Loucy (cell line): ENCODE measurements around the gene C2CD4C.

Experiments used
- H2AFZ ChIP-seq: fragments of 200-600 bp; sonication (generic); 2 replicates; pipeline ENCODE4 v1.6.0; 2016; ENCODE audit warnings: antibody characterized with exemption, mild to moderate bottlenecking, low read length, moderate library complexity
- H3F3A ChIP-seq: fragments of 200-600 bp; 2 replicates; pipeline ENCODE4 v1.6.0; 2016; ENCODE audit warnings: antibody characterized with exemption, low read depth, mild to moderate bottlenecking
- H3K27me3 ChIP-seq: fragments of 200-600 bp; sonication (generic); 2 replicates; pipeline ENCODE4 v1.6.1; 2014; ENCODE audit warnings: low read length, mild to moderate bottlenecking; ENCODE audit not compliant: insufficient read depth, poor library complexity, severe bottlenecking
- H3K36me3 ChIP-seq: fragments of 200-600 bp; sonication (generic); 2 replicates; pipeline ENCODE4 v1.6.1; 2016; ENCODE audit warnings: low read length; ENCODE audit not compliant: insufficient read depth
- H3K4me1 ChIP-seq: fragments of 200-600 bp; sonication (generic); 2 replicates; pipeline ENCODE4 v1.5.1; 2014; ENCODE audit warnings: low read length, mild to moderate bottlenecking; ENCODE audit not compliant: insufficient read depth, poor library complexity, severe bottlenecking
- H3K4me2 ChIP-seq: fragments of 200-600 bp; sonication (generic); 2 replicates; pipeline ENCODE4 v1.6.0; 2014; ENCODE audit warnings: antibody characterized with exemption, low read length, low read depth, mild to moderate bottlenecking; ENCODE audit not compliant: poor library complexity, severe bottlenecking
- H3K4me3 ChIP-seq: fragments of 200-600 bp; sonication (generic); 2 replicates; pipeline ENCODE4 v1.5.1; 2014; ENCODE audit warnings: low read length, mild to moderate bottlenecking, mixed read lengths; ENCODE audit not compliant: poor library complexity, severe bottlenecking
- H3K79me2 ChIP-seq: fragments of 200-600 bp; sonication (generic); 2 replicates; pipeline ENCODE4 v1.6.1; 2014; ENCODE audit warnings: low read length; ENCODE audit not compliant: insufficient read depth
- H3K9ac ChIP-seq: fragments of 200-600 bp; sonication (generic); 2 replicates; pipeline ENCODE4 v1.6.0; 2014; ENCODE audit warnings: mild to moderate bottlenecking, low read depth, low read length, moderate library complexity; ENCODE audit not compliant: poor library complexity, severe bottlenecking
- H3K9me2 ChIP-seq: fragments of 200-600 bp; sonication (generic); replicated peaks from 2 replicates; pipeline ENCODE4 v1.6.1; 2016; ENCODE audit warnings: low read depth, low read length, mixed read lengths
- H3K9me3 ChIP-seq: fragments of 200-600 bp; sonication (generic); 2 replicates; pipeline ENCODE4 v1.6.1; 2014; ENCODE audit warnings: mild to moderate bottlenecking, antibody characterized with exemption, low read length, low read depth; ENCODE audit not compliant: insufficient read depth
- H4K20me1 ChIP-seq: fragments of 200-600 bp; sonication (generic); 2 replicates; pipeline ENCODE4 v1.6.0; 2014; ENCODE audit warnings: antibody characterized with exemption, low read length, mild to moderate bottlenecking; ENCODE audit not compliant: insufficient read depth, poor library complexity, severe bottlenecking
- CTCF ChIP-seq: fragments of 200-600 bp; sonication (generic); conservative IDR thresholded peaks from 2 replicates; pipeline ENCODE4 v1.5.1; 2014; ENCODE audit warnings: mild to moderate bottlenecking, antibody characterized with exemption, low read length
- EZH2phosphoT487 ChIP-seq: fragments of 200-600 bp; IDR thresholded peaks from 2 replicates; pipeline ENCODE4 v1.6.1; 2018; ENCODE audit warnings: antibody characterized with exemption, mild to moderate bottlenecking, moderate library complexity, borderline replicate concordance

Gene C2CD4C

GRCh38 chr19:376111-376470 lies 32.9 kb downstream of the C2CD4C start:
- no peak overlapping the region for H3K4me3 ChIP-seq
- no peaks in the 10 kb centered on the region for H3K27me3 ChIP-seq
- TF ChIP-seq CTCF (no peak), EZH2phosphoT487 (no peak)
- no peaks in the 10 kb centered on the region for H3K79me2 ChIP-seq
- H3F3A ChIP-seq: no peaks in the 10 kb centered on the region
- no peaks in the 10 kb centered on the region for H3K9me3 ChIP-seq
- H3K4me1 ChIP-seq: peaks cover 3% of the 10 kb centered on the region
- H3K9ac ChIP-seq: no peak overlapping the region
- H3K36me3 ChIP-seq: no peaks in the 10 kb centered on the region
- H2AFZ ChIP-seq: no peak overlapping the region
- H3K4me2 ChIP-seq: no peak overlapping the region
- no peaks in the 10 kb centered on the region for H4K20me1 ChIP-seq
- no peaks in the 10 kb centered on the region for H3K9me2 ChIP-seq

DNA sequence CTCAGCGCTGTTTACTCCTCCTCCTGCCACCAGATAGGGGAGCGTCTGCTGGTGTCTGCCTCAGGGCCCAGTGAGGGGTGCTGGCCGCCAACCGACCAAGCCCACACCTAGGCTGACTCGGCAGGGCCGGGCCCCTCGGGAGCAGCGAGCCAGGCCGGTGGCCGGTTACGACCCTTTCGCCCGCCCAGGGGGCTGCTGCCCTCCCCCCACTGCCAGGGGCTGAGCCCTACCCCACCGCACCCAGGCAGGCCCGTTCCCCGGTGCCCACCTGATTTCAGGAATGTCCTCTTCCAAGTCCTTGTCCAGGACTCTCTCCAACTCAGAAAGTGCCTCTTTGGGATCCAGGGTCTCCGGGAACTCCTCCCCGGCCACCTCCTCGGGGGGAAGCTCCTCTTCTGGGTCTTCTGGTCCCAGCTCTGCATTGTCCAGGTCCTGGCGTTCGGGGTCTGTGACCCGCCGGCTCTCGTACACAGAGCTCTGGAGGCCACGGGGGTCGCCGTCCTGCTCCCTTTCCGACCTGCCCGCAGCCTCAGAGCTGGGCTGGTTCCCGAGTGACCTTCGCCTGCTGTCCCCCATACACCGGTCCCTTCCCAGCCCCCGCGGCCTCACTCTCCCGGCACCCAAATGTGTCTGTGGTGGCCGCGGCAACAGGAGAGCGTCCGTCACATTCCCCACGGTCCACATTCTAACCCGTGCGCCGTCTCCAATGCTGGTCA lies 33.4 kb downstream of the C2CD4C start:
- no peak overlapping the region for H3K4me3 ChIP-seq
- H3K27me3 ChIP-seq: no peaks in the 10 kb centered on the region
- H3K79me2 ChIP-seq: no peaks in the 10 kb centered on the region
- H3F3A ChIP-seq: no peaks in the 10 kb centered on the region
- no peaks in the 10 kb centered on the region for H4K20me1 ChIP-seq
- no peaks in the 10 kb centered on the region for H3K9me3 ChIP-seq
- H2AFZ ChIP-seq: no peak overlapping the region
- peaks cover 3% of the 10 kb centered on the region for H3K4me1 ChIP-seq
- no peak overlapping the region for H3K9ac ChIP-seq
- no peaks in the 10 kb centered on the region for H3K36me3 ChIP-seq
- H3K4me2 ChIP-seq: no peak overlapping the region
- no peaks in the 10 kb centered on the region for H3K9me2 ChIP-seq
- TF ChIP-seq CTCF: no peak
- no peak for TF ChIP-seq EZH2phosphoT487

DNA sequence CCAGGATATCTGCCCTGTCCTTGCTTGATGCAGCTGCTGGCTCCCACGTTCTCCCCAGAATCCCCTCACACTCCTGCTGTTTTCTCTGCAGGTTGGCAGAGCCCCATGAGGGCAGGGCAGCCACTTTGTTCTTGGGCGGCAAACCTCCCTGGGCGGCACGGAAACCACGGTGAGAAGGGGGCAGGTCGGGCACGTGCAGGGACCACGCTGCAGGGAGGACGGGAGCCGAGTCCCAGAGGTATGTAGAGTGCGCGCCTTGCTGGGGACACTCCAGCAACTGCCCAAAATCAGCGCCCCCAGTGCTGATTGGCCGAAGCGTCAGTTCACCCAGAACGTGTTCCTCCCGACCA lies 34.1 kb downstream of the C2CD4C start:
- Histone ChIP-seq H4K20me1 (no peaks in the 10 kb centered on the region), H3K36me3 (no peaks in the 10 kb centered on the region), H3F3A (no peaks in the 10 kb centered on the region), H3K9me3 (no peaks in the 10 kb centered on the region), H2AFZ (no peak overlapping the region), H3K4me1 (peaks cover 3% of the 10 kb centered on the region), H3K9me2 (no peaks in the 10 kb centered on the region), H3K4me2 (no peak overlapping the region), H3K27me3 (no peaks in the 10 kb centered on the region), H3K79me2 (no peaks in the 10 kb centered on the region), H3K4me3 (no peak overlapping the region), H3K9ac (no peak overlapping the region)
- no peak for TF ChIP-seq EZH2phosphoT487
- TF ChIP-seq CTCF: no peak
